ENCODE results near the gene DDB1. TPM values are rescaled to one million over a fixed set of nuclear protein-coding genes. Genes with fewer than 3 reads are reported as not detected.

Gene DDB1
- total and polyA plus RNA-seq, 2 of the 13 experiments (the other 11 are each of a cell fraction or from before 2014, with no cell fraction given) = 217 to 266 TPM

- ATAC-seq = peak; percentile 31
- peaks cover 5% of the 10 kb centered on the region; the same call in 1 of the 2 replicates for H4K20me1 ChIP-seq (ENCODE audit: insufficient read depth, low read length)
- H3K79me2 ChIP-seq (ENCODE audit: insufficient read depth, low read length) = no peaks in the 10 kb centered on the region
- 98% methylated on average over 9 of the region's 16 CpGs for WGBS (ENCODE audit: low lambda C conversion rate)
- peaks cover 11% of the 10 kb centered on the region for H3K4me1 ChIP-seq (ENCODE audit: insufficient read depth, low read length)
- H3K4me3 ChIP-seq (replicated peaks in 1 of 3; ENCODE audit: insufficient read depth in 1 of 3, low read depth in 2 of 3, low read length in 3 of 3) = no peak overlapping the region
- peak; percentile 21 for TF ChIP-seq RBM22 (optimal IDR thresholded peaks at IDR 0.05; ENCODE audit: low read length)
- TF ChIP-seq AGO1 (IDR thresholded peaks at IDR 0.05; ENCODE audit: low read depth, low read length, poor library complexity, severe bottlenecking) = no peak
- TF ChIP-seq TEF (CRISPR knock-in tag; IDR thresholded peaks at IDR 0.05) = no peak
- TF ChIP-seq AGO2 (optimal IDR thresholded peaks at IDR 0.05; ENCODE audit: low read depth, low read length) = peak; percentile 44
- no peak for TF ChIP-seq ZNF34 (CRISPR knock-in tag; IDR thresholded peaks at IDR 0.05; ENCODE audit: borderline replicate concordance)
- TF ChIP-seq ZNF784 (CRISPR knock-in tag; IDR thresholded peaks at IDR 0.05; ENCODE audit: borderline replicate concordance) = no peak
- no peak for TF ChIP-seq ZBTB1 (CRISPR knock-in tag; IDR thresholded peaks at IDR 0.05; ENCODE audit: borderline replicate concordance)
- no peak for TF ChIP-seq DRAP1 (CRISPR knock-in tag; IDR thresholded peaks at IDR 0.05)
- no peak for TF ChIP-seq ZFP41 (CRISPR knock-in tag; IDR thresholded peaks at IDR 0.05; ENCODE audit: borderline replicate concordance)
- peak; percentile 27; the same call in 1 of the 2 replicates for TF ChIP-seq RBFOX2 (IDR thresholded peaks at IDR 0.05; ENCODE audit: low read depth, low read length)
- in situ Hi-C loops (cut with HindIII; ENCODE audit: extremely low pct_ligation_motif_present, low pct_unique_long_range_greater_than_20kb) (no loop called here), intact Hi-C loops (cut with micrococcal nuclease; ENCODE audit: unreplicated experiment) (no loop called here)
- no peaks in the 10 kb centered on the region for H3K27me3 ChIP-seq (ENCODE audit: control insufficient read depth in 1 of 2, insufficient read depth in 2 of 2, low read length in 2 of 2)
- DNase-seq (ENCODE audit: low spot score) = no peak
- H3K4me2 ChIP-seq (ENCODE audit: low read depth, low read length) = no peak overlapping the region
- peaks cover 39 to 75% of the 10 kb centered on the region in 2 experiments for H3K36me3 ChIP-seq (replicated peaks in 1 of 2; ENCODE audit: control insufficient read depth in 1 of 2, insufficient read depth in 2 of 2, low read length in 2 of 2)
- FAIRE-seq = no peak
- BruUV-seq (replicated peaks) = no TSS peak
- CTCF ChIA-PET (ENCODE audit: low intra/inter-chr PET ratio, low total read pairs) = no interaction called here
- H2AFZ ChIP-seq (ENCODE audit: low read length) = no peak overlapping the region
- H3K27ac ChIP-seq (ENCODE audit: extremely low read length, insufficient read depth, low read length) = no peak overlapping the region
- POLR2A ChIA-PET = no interaction called here
- no peak overlapping the region for H3K9ac ChIP-seq (ENCODE audit: insufficient read depth, low read depth, low read length)
- H3K9me3 ChIP-seq (ENCODE audit: low read length) = no peaks in the 10 kb centered on the region
Observed at GRCh38 chr11:61273178-61274078, 59.5 kb downstream of the DDB1 start.
